ENCODE measurements around the gene SIN3B.

DNA sequence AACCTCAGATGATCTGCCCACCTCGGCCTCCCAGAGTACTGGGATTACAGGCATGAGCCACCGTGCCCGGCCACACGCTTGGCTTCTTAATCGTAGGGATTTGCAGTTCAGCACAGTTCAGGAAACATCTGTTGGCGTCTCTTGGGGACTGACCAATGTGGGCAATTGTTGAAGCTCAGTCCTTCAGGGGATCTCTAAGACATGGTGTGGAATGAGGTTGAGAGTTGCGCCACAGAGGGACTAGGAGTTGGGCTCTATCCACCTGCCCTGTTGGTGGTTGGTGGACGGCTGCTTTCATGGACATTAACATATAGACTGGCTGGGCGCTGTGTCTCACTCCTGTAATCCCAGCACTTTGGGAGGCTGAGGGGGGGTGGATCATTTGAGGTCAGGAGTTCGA lies 37.3 kb upstream of the SIN3B start:
- no peak for TF ChIP-seq POLR2AphosphoS5 (IDR thresholded peaks at IDR 0.05; ENCODE audit: low read depth, low read length)
- TF ChIP-seq POLR2A (IDR thresholded peaks at IDR 0.05; ENCODE audit: low read depth, low read length), result no peak
